Stimulated activated CD4-positive, alpha-beta T cell treated with anti-CD3 and anti-CD28 coated beads, TNF-alpha, amount 100 ng/mL, for 4 hours (primary cell): ENCODE data around the gene KDM2B.

Experiments used
- DNase-seq, 3 experiments: peaks; one replicate each; pipeline ENCODE4 v3.0.0-alpha.2; 2020; ENCODE audit warnings: low read depth in 3 of 3

The KDM2B gene

GRCh38 chr12:121580959-121581685 lies at the start of gene KDM2B:
KDM2B (minus strand) TSS chr12:121581023; CDS start chr12:121580911, 112 bp downstream.
- no peak for DNase-seq

- no peak for DNase-seq
Observed at GRCh38 chr12:121628536-121628935, 47.7 kb upstream of the KDM2B start.

- peak in 1 of 3 experiments; percentile 10 for DNase-seq
Observed at GRCh38 chr12:121628037-121628436, 47.2 kb upstream of the KDM2B start.

GRCh38 chr12:121626853-121627640 lies 46.2 kb upstream of the KDM2B start:
- peak; percentile 76 to 92 (median 86) for DNase-seq

- DNase-seq: peak; percentile 96 to 97 (median 97)
Observed at GRCh38 chr12:121626087-121626852, 45.4 kb upstream of the KDM2B start, which contains the start of gene ORAI1. ORAI1 (plus strand) TSS chr12:121626530.

- DNase-seq: no peak
Observed at GRCh38 chr12:121620333-121620891, 39.6 kb upstream of the KDM2B start.

GRCh38 chr12:121618659-121619233 lies 37.9 kb upstream of the KDM2B start:
- DNase-seq: no peak

GRCh38 chr12:121614872-121615467 lies 34.1 kb upstream of the KDM2B start:
- DNase-seq: no peak

GRCh38 chr12:121613462-121613861 lies 32.6 kb upstream of the KDM2B start:
- DNase-seq: no peak

GRCh38 chr12:121611306-121611705 lies 30.5 kb upstream of the KDM2B start:
- DNase-seq: no peak

- no peak for DNase-seq
Observed at GRCh38 chr12:121610239-121611149, 29.7 kb upstream of the KDM2B start.

GRCh38 chr12:121608301-121608700 lies 27.5 kb upstream of the KDM2B start:
- no peak for DNase-seq

- DNase-seq: no peak
Observed at GRCh38 chr12:121603581-121603980, 22.8 kb upstream of the KDM2B start.

GRCh38 chr12:121602766-121603165 lies 21.9 kb upstream of the KDM2B start:
- no peak for DNase-seq

- DNase-seq: no peak
Observed at GRCh38 chr12:121600702-121601336, 20.0 kb upstream of the KDM2B start.

GRCh38 chr12:121596526-121596925 lies 15.7 kb upstream of the KDM2B start:
- DNase-seq: no peak

GRCh38 chr12:121595520-121595919 lies 14.7 kb upstream of the KDM2B start:
- no peak for DNase-seq

GRCh38 chr12:121592320-121592719 lies 11.5 kb upstream of the KDM2B start:
- no peak for DNase-seq

- peak in 1 of 3 experiments; percentile 51 for DNase-seq
Observed at GRCh38 chr12:121590476-121591143, 9.8 kb upstream of the KDM2B start.
